Neural cell (in vitro differentiated cells): ENCODE results near the gene HDAC4.

Experiments used
- EP300 ChIP-seq: fragments of 450-650 bp; conservative IDR thresholded peaks from 2 replicates; pipeline ENCODE4 v1.6.1; 2014; ENCODE audit warnings: antibody characterized with exemption, mild to moderate bottlenecking, moderate library complexity; ENCODE audit not compliant: poor library complexity, severe bottlenecking
- EZH2 ChIP-seq: fragments of 200-600, 300-800 bp; shearing (Covaris generic), sonication (generic); IDR thresholded peaks from 2 replicates; pipeline ENCODE4 v1.6.1; 2014; ENCODE audit warnings: antibody characterized with exemption, low read length, borderline replicate concordance, mild to moderate bottlenecking; ENCODE audit not compliant: insufficient read depth, poor library complexity, severe bottlenecking
- POLR2AphosphoS5 ChIP-seq: IDR thresholded peaks from 2 replicates; pipeline ENCODE4 v1.6.1; 2012
- TAF1 ChIP-seq: IDR thresholded peaks from 2 replicates; pipeline ENCODE4 v1.6.1; 2012; ENCODE audit warnings: low read depth
- TF ChIP-seq, protein P1 (sequence below): fragments of 450-650 bp; IDR thresholded peaks from 2 replicates; pipeline ENCODE4 v1.5.1; 2014; ENCODE audit warnings: antibody characterized with exemption, mild to moderate bottlenecking, moderate library complexity; ENCODE audit not compliant: poor library complexity, severe bottlenecking
- TF ChIP-seq, protein P2 (sequence below): IDR thresholded peaks from 2 replicates; pipeline ENCODE4 v1.6.1; 2012; ENCODE audit warnings: borderline replicate concordance

GRCh38 chr2:239238381-239238780 lies 162.4 kb downstream of the HDAC4 start:
- TF ChIP-seq, protein P1, sequence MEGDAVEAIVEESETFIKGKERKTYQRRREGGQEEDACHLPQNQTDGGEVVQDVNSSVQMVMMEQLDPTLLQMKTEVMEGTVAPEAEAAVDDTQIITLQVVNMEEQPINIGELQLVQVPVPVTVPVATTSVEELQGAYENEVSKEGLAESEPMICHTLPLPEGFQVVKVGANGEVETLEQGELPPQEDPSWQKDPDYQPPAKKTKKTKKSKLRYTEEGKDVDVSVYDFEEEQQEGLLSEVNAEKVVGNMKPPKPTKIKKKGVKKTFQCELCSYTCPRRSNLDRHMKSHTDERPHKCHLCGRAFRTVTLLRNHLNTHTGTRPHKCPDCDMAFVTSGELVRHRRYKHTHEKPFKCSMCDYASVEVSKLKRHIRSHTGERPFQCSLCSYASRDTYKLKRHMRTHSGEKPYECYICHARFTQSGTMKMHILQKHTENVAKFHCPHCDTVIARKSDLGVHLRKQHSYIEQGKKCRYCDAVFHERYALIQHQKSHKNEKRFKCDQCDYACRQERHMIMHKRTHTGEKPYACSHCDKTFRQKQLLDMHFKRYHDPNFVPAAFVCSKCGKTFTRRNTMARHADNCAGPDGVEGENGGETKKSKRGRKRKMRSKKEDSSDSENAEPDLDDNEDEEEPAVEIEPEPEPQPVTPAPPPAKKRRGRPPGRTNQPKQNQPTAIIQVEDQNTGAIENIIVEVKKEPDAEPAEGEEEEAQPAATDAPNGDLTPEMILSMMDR = no peak
- TF ChIP-seq EP300 (no peak), EZH2 (no peak), POLR2AphosphoS5 (no peak), TAF1 (no peak)
- TF ChIP-seq, protein P2, sequence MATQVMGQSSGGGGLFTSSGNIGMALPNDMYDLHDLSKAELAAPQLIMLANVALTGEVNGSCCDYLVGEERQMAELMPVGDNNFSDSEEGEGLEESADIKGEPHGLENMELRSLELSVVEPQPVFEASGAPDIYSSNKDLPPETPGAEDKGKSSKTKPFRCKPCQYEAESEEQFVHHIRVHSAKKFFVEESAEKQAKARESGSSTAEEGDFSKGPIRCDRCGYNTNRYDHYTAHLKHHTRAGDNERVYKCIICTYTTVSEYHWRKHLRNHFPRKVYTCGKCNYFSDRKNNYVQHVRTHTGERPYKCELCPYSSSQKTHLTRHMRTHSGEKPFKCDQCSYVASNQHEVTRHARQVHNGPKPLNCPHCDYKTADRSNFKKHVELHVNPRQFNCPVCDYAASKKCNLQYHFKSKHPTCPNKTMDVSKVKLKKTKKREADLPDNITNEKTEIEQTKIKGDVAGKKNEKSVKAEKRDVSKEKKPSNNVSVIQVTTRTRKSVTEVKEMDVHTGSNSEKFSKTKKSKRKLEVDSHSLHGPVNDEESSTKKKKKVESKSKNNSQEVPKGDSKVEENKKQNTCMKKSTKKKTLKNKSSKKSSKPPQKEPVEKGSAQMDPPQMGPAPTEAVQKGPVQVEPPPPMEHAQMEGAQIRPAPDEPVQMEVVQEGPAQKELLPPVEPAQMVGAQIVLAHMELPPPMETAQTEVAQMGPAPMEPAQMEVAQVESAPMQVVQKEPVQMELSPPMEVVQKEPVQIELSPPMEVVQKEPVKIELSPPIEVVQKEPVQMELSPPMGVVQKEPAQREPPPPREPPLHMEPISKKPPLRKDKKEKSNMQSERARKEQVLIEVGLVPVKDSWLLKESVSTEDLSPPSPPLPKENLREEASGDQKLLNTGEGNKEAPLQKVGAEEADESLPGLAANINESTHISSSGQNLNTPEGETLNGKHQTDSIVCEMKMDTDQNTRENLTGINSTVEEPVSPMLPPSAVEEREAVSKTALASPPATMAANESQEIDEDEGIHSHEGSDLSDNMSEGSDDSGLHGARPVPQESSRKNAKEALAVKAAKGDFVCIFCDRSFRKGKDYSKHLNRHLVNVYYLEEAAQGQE = no peak
